B cell (primary cell): ENCODE data around the gene NDUFA5. TPM values are rescaled to one million over a fixed set of nuclear protein-coding genes. Genes with fewer than 3 reads are reported as not detected.

Experiments used
- ATAC-seq: fragments of 200-7000 bp; cut with Tn5 transposase; one replicate; pipeline ENCODE4 v1.10.0; 2021; ENCODE audit warnings: low read depth, mild to moderate bottlenecking, moderate number of reproducible peaks, moderate library complexity
- CTCF ChIA-PET: fragments of 350-600 bp; sonication (Branson Sonifier 250); formaldehyde crosslinking; loops from one replicate; lab custom pipeline; 2021; ENCODE audit warnings: antibody characterized with exemption, inconsistent platforms; lab: Charles Lee
- POLR2A ChIA-PET: fragments of 350-600 bp; sonication (Branson Sonifier 250); formaldehyde crosslinking; loops from one replicate; lab custom pipeline; 2021; ENCODE audit warnings: antibody characterized with exemption; lab: Charles Lee
- DNase-seq: peaks from one replicate; pipeline ENCODE4 v3.0.0; 2013
- H2AFZ ChIP-seq: 2 replicates; pipeline ENCODE4 v1.6.1; 2012; ENCODE audit warnings: mild to moderate bottlenecking, low read depth, low read length; ENCODE audit not compliant: insufficient read depth, poor library complexity, severe bottlenecking
- H3K27ac ChIP-seq, 2 donors: 1 replicate in 1 of 2; 2 replicates in 1 of 2; pipeline ENCODE4 v1.5.1; 2012 to 2013; ENCODE audit warnings: low read length in 2 of 2, mild to moderate bottlenecking in 2 of 2, moderate library complexity in 1 of 2
- H3K27me3 ChIP-seq, 4 experiments: fragments of 200-600 bp in 1 of 4; sonication (generic) in 1 of 4; replicated peaks in 1 of 4; 1 replicate in 2 of 4; 2 replicates in 2 of 4; pipeline versions ENCODE4 v1.6.1 to v1.7.0; 2013 to 2016; ENCODE audit warnings: low read length in 3 of 4, mild to moderate bottlenecking in 2 of 4, mixed read lengths in 1 of 4, moderate library complexity in 1 of 4; ENCODE audit not compliant: insufficient read depth in 4 of 4, control insufficient read depth in 3 of 4; ENCODE audit errors: control extremely low read depth in 1 of 4
- H3K36me3 ChIP-seq, 2 experiments: replicated peaks in 1 of 2; 1 replicate in 1 of 2; 2 replicates in 1 of 2; pipeline versions ENCODE4 v1.6.1 to v1.7.1; 2013; ENCODE audit warnings: low read length in 1 of 2; ENCODE audit not compliant: insufficient read depth in 2 of 2, control insufficient read depth in 1 of 2; ENCODE audit errors: control extremely low read depth in 1 of 2, extremely low read depth in 1 of 2
- H3K4me1 ChIP-seq, 2 donors: fragments of 200-600 bp in 1 of 2; sonication (generic) in 1 of 2; 1 replicate in 1 of 2; 2 replicates in 1 of 2; pipeline versions ENCODE4 v1.5.1 to v1.6.1; 2013 to 2017; ENCODE audit warnings: low read length in 2 of 2; ENCODE audit not compliant: control insufficient read depth in 2 of 2, insufficient read depth in 2 of 2
- H3K4me2 ChIP-seq: replicated peaks from 2 replicates; pipeline ENCODE3; 2012; ENCODE audit warnings: mild to moderate bottlenecking, low read depth, low read length; ENCODE audit not compliant: poor library complexity, severe bottlenecking
- H3K4me3 ChIP-seq, 5 experiments: fragments of 200-600 bp in 1 of 5; sonication (generic) in 1 of 5; 1 replicate in 3 of 5; 2 replicates in 2 of 5; pipeline versions ENCODE4 v1.5.1 to v1.7.0; 2011 to 2016; ENCODE audit warnings: low read length in 4 of 5, mild to moderate bottlenecking in 4 of 5, low read depth in 2 of 5, control low read depth in 1 of 5, moderate library complexity in 1 of 5; ENCODE audit not compliant: insufficient read depth in 1 of 5; ENCODE audit errors: control extremely low read depth in 1 of 5, extremely low read depth in 1 of 5
- H3K79me2 ChIP-seq: fragments of 200-600 bp; sonication (generic); one replicate; pipeline ENCODE4 v1.6.0; 2016; ENCODE audit warnings: low read length; ENCODE audit not compliant: control insufficient read depth, insufficient read depth
- H3K9ac ChIP-seq: fragments of 200-600 bp; sonication (generic); 2 replicates; pipeline ENCODE4 v1.6.1; 2017; ENCODE audit warnings: mild to moderate bottlenecking, low read length, moderate library complexity
- H3K9me3 ChIP-seq, 3 donors: one replicate each; pipeline versions ENCODE4 v1.6.1 to v1.7.1; 2013; ENCODE audit warnings: low read length in 2 of 3; ENCODE audit not compliant: control insufficient read depth in 2 of 3, insufficient read depth in 1 of 3; ENCODE audit errors: control extremely low read depth in 1 of 3
- H4K20me1 ChIP-seq: 2 replicates; pipeline ENCODE4 v1.6.0; 2012; ENCODE audit warnings: mild to moderate bottlenecking, low read length; ENCODE audit not compliant: insufficient read depth, control insufficient read depth, poor library complexity, severe bottlenecking
- H3K27ac Mint-ChIP-seq: one replicate; pipeline ENCODE4 v1.8.0; 2021; ENCODE audit warnings: mixed read lengths
- H3K27me3 Mint-ChIP-seq: one replicate; pipeline ENCODE4 v1.8.0; 2021; ENCODE audit warnings: mixed read lengths
- H3K4me1 Mint-ChIP-seq: one replicate; pipeline ENCODE4 v1.8.0; 2021; ENCODE audit warnings: mixed read lengths
- H3K4me3 Mint-ChIP-seq: one replicate; pipeline ENCODE4 v1.8.0; 2021; ENCODE audit warnings: mixed read lengths
- H3K9me3 Mint-ChIP-seq: one replicate; pipeline ENCODE4 v1.8.0; 2022; ENCODE audit warnings: mixed read lengths; ENCODE audit not compliant: insufficient read depth
- EZH2 ChIP-seq: IDR thresholded peaks from 2 replicates; pipeline ENCODE4 v1.6.1; 2012; ENCODE audit warnings: borderline replicate concordance, low read depth, mild to moderate bottlenecking, moderate library complexity, low read length; ENCODE audit not compliant: insufficient read depth, poor library complexity, severe bottlenecking
- WGBS: methylation state at CpG from one replicate; pipeline ENCODE4 v1.1.5; 2013; ENCODE audit warnings: missing lambda C conversion rate; ENCODE audit not compliant: insufficient coverage; 5-methylcytosine and 5-hydroxymethylcytosine counted together
- intact Hi-C: fragments of 100-400 bp; cut with micrococcal nuclease; formaldehyde crosslinking; loops from one replicate; pipeline ENCODE4 v1.10.0; 2022
- polyA plus RNA-seq: library from polyadenylated mRNA; depleted of rRNA; stranded (reverse); fragments of >200 nt; gene quantifications from 2 replicates; pipeline ENCODE4 v1.2.3, GENCODE V29; 2012
- total RNA-seq, 2 donors: library from RNA; stranded (reverse); fragments of 120-200 nt in 1 of 2; gene quantifications; 1 replicate in 1 of 2; 2 replicates in 1 of 2; pipeline versions ENCODE4 v1.2.3 to v1.2.4, GENCODE V29; 2013 to 2022

Gene NDUFA5
- total and polyA plus RNA-seq, 2 donors (not counting 1 experiment from before 2014, with no cell fraction given), result 8.1 to 50.7 TPM

DNA sequence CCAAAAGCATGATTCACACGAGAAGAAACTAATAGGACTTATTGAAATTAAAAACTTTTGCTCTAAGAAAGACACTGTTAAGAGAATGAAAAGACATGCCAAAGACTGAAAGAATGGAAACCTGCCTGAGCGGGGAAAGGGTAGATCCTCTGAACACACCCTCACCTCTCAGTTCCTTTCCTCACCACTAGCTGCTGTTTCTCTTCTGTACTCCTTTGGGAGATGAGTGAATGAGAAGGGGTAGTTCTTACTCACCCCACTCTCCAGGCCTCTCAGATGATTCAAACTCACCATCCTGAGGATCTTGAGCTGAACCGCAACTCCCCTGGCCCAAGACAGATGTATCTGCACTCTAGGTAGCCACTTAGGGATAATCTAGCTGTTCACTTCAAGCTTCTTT lies 65.1 kb downstream of the NDUFA5 start:
- Histone ChIP-seq H3K4me2 (no peak overlapping the region), H3K4me3 (no peak overlapping the region), H3K79me2 (no peaks in the 10 kb centered on the region), H3K9ac (no peak overlapping the region), H3K27ac (no peak overlapping the region), H3K4me1 (no peaks in the 10 kb centered on the region), H3K9me3 (no peaks in the 10 kb centered on the region), H2AFZ (no peak overlapping the region), H4K20me1 (no peaks in the 10 kb centered on the region), H3K27me3 (peaks cover 0 to 5% (median 0%) of the 10 kb centered on the region in 4 experiments), H3K36me3 (no peaks in the 10 kb centered on the region)
- Mint-ChIP-seq H3K27me3 (peaks cover 4% of the 10 kb centered on the region), H3K4me1 (no peaks in the 10 kb centered on the region), H3K27ac (no peak overlapping the region), H3K9me3 (no peaks in the 10 kb centered on the region), H3K4me3 (no peak overlapping the region)
- DNase-seq, result no peak
- TF ChIP-seq EZH2, result no peak
- ChIA-PET CTCF (interaction anchor here (0.7 to 1.8 kb wide), 9 partner anchors 8 to 374 kb away, joined by 3 to 5 read pairs (median 3); no protein-coding TSS in a partner anchor), POLR2A (no interaction called here)
- no peak for ATAC-seq
- intact Hi-C loops, result loop anchor here (5.0 kb wide), 1 partner anchor 1360 kb away; no protein-coding TSS in a partner anchor
- 67% methylated on average over 1 of the region's 3 CpGs for WGBS

Other genes starting within 250 kb of the NDUFA5 start
- gene IQUB, start 23.2 kb downstream of the NDUFA5 start, total RNA-seq, result 0.12 and 0.27 TPM in 2 replicates
- gene IQUB, start 23.2 kb downstream of the NDUFA5 start, polyA plus RNA-seq, result 0.01 and 0.07 TPM in 2 replicates
- gene ASB15, start 44.0 kb upstream of the NDUFA5 start, total RNA-seq, result not detected in 2 replicates
- not detected in 2 replicates for gene ASB15, start 44.0 kb upstream of the NDUFA5 start, polyA plus RNA-seq
- not detected in 2 replicates for gene LMOD2, start 98.0 kb upstream of the NDUFA5 start, total RNA-seq
- gene LMOD2, start 98.0 kb upstream of the NDUFA5 start, polyA plus RNA-seq, result not detected in 2 replicates
- gene WASL, start 191.2 kb upstream of the NDUFA5 start, total RNA-seq, result 9.9 and 10.4 TPM in 2 replicates
- 1.8 and 2.0 TPM in 2 replicates for gene WASL, start 191.2 kb upstream of the NDUFA5 start, polyA plus RNA-seq